Endodermal cell (in vitro differentiated cells): ENCODE results near the gene AGT. TPM values are rescaled to one million over a fixed set of nuclear protein-coding genes. Genes with fewer than 3 reads are reported as not detected.

Experiments used
- DNase-seq: peaks from one replicate; pipeline ENCODE4 v3.0.0-alpha.2; 2017
- H3K27ac ChIP-seq: 2 replicates; pipeline ENCODE4 v1.5.1; 2013; ENCODE audit warnings: mild to moderate bottlenecking, low read depth, low read length, moderate library complexity
- H3K27me3 ChIP-seq: 2 replicates; pipeline ENCODE4 v1.6.1; 2013; ENCODE audit warnings: mild to moderate bottlenecking, low read length, moderate library complexity; ENCODE audit not compliant: insufficient read depth, control insufficient read depth, poor library complexity, severe bottlenecking
- H3K36me3 ChIP-seq: 2 replicates; pipeline ENCODE4 v1.7.0; 2013; ENCODE audit warnings: mild to moderate bottlenecking, low read length, moderate library complexity; ENCODE audit not compliant: control insufficient read depth, insufficient read depth
- H3K4me1 ChIP-seq: one replicate; pipeline ENCODE4 v1.7.0; 2013; ENCODE audit warnings: low read length; ENCODE audit not compliant: control insufficient read depth, insufficient read depth
- H3K4me3 ChIP-seq: 2 replicates; pipeline ENCODE4 v1.5.1; 2013; ENCODE audit warnings: mild to moderate bottlenecking, low read length, moderate library complexity
- H3K9ac ChIP-seq: 2 replicates; pipeline ENCODE4 v1.6.1; 2013; ENCODE audit warnings: mild to moderate bottlenecking, low read length, moderate library complexity; ENCODE audit not compliant: poor library complexity, severe bottlenecking; ENCODE audit errors: extremely low read depth
- H3K9me3 ChIP-seq: 2 replicates; pipeline ENCODE4 v1.6.1; 2013; ENCODE audit warnings: mild to moderate bottlenecking, low read length, moderate library complexity; ENCODE audit not compliant: control insufficient read depth
- H3K27ac Mint-ChIP-seq: 2 replicates; pipeline ENCODE4 v1.8.0; 2020; ENCODE audit warnings: mixed read lengths
- H3K27me3 Mint-ChIP-seq: 2 replicates; pipeline ENCODE4 v1.8.0; 2021; ENCODE audit warnings: mild to moderate bottlenecking, mixed read lengths; ENCODE audit not compliant: insufficient read depth
- H3K36me3 Mint-ChIP-seq: 2 replicates; pipeline ENCODE4 v1.8.0; 2020; ENCODE audit warnings: low read depth, mixed read lengths
- H3K4me1 Mint-ChIP-seq: 2 replicates; pipeline ENCODE4 v1.8.0; 2020; ENCODE audit warnings: mixed read lengths
- H3K4me3 Mint-ChIP-seq: 2 replicates; pipeline ENCODE4 v1.8.0; 2020; ENCODE audit warnings: mild to moderate bottlenecking, moderate library complexity, mixed read lengths
- H3K9me3 Mint-ChIP-seq: 2 replicates; pipeline ENCODE4 v1.8.0; 2020; ENCODE audit warnings: mild to moderate bottlenecking, mixed read lengths
- WGBS, 2 experiments: methylation state at CpG; one replicate each; pipeline versions ENCODE4 v1.1.5 to v1.1.7; 2013; ENCODE audit warnings: missing lambda C conversion rate in 2 of 2, mixed read lengths in 1 of 2; ENCODE audit not compliant: insufficient coverage in 1 of 2, insufficient read length in 1 of 2; 5-methylcytosine and 5-hydroxymethylcytosine counted together
- total RNA-seq, 2 donors: library from RNA; stranded (reverse); fragmentation: NEBNext Ultra II Directional in 1 of 2; extraction: Animal tissue kit (Norgen Biotek cat#: 25700) in 1 of 2; gene quantifications; 2 replicates in 1 of 2; 3 replicates in 1 of 2; pipeline ENCODE4 v1.2.1, GENCODE V29; 2021
- TF ChIP-seq, protein P1 (sequence below): fragments of 200-600 bp; sonication (generic); conservative IDR thresholded peaks from 2 replicates; pipeline ENCODE4 v1.5.0; 2021; ENCODE audit warnings: antibody characterized with exemption, mild to moderate bottlenecking

AGT gene
- total RNA-seq, 2 donors from 2014 or later, result not detected

DNA sequence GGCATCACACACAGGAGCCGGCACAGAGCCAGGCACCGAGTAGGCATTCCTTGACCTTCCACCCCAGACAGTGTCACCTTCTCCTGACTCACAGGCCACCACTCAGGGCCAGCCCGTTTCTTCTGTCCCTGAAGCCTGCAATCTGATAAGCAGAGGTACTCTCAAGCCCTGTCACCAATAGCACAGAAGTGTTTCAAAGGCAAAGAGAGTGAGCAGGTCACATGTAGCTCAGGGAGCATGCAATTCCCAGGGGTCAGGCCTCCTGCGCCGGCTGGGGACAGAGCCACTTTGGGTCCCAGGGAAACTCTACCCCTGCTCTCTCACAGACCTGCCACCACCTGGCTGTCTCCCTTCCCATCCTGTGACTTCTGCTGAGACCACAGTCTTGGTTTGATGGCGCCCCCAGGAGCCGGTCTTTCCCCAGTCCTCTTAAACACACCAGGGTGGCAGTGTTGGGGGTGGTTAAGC lies 46.5 kb upstream of the AGT start:
- H3K9ac ChIP-seq, result no peak overlapping the region
- Mint-ChIP-seq H3K4me1 (peaks cover 3% of the 10 kb centered on the region), H3K4me3 (no peak overlapping the region), H3K27me3 (peaks cover 7% of the 10 kb centered on the region), H3K27ac (no peak overlapping the region), H3K9me3 (peaks cover 1% of the 10 kb centered on the region), H3K36me3 (no peaks in the 10 kb centered on the region)
- H3K4me3 ChIP-seq, result no peak overlapping the region
- 78 to 94% methylated on average over 4 to 7 of the region's 7 CpGs for WGBS, 2 experiments
- no peaks in the 10 kb centered on the region for H3K27me3 ChIP-seq
- H3K4me1 ChIP-seq, result no peaks in the 10 kb centered on the region
- H3K9me3 ChIP-seq, result no peaks in the 10 kb centered on the region
- peak; percentile 78 for DNase-seq
- no peak overlapping the region for H3K27ac ChIP-seq
- TF ChIP-seq, protein P1, sequence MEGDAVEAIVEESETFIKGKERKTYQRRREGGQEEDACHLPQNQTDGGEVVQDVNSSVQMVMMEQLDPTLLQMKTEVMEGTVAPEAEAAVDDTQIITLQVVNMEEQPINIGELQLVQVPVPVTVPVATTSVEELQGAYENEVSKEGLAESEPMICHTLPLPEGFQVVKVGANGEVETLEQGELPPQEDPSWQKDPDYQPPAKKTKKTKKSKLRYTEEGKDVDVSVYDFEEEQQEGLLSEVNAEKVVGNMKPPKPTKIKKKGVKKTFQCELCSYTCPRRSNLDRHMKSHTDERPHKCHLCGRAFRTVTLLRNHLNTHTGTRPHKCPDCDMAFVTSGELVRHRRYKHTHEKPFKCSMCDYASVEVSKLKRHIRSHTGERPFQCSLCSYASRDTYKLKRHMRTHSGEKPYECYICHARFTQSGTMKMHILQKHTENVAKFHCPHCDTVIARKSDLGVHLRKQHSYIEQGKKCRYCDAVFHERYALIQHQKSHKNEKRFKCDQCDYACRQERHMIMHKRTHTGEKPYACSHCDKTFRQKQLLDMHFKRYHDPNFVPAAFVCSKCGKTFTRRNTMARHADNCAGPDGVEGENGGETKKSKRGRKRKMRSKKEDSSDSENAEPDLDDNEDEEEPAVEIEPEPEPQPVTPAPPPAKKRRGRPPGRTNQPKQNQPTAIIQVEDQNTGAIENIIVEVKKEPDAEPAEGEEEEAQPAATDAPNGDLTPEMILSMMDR, result peak; percentile 56
- no peaks in the 10 kb centered on the region for H3K36me3 ChIP-seq

GRCh38 chr1:230759369-230760065 lies 45.6 kb upstream of the AGT start:
- H3K27ac ChIP-seq, result no peak overlapping the region

GRCh38 chr1:230758709-230759368 lies 44.9 kb upstream of the AGT start:
- H3K9ac ChIP-seq, result no peak overlapping the region
- H3K27me3 ChIP-seq, result no peaks in the 10 kb centered on the region
- H3K36me3 ChIP-seq, result no peaks in the 10 kb centered on the region
- H3K27ac ChIP-seq, result no peak overlapping the region
- no peaks in the 10 kb centered on the region for H3K4me1 ChIP-seq
- DNase-seq, result no peak
- no peaks in the 10 kb centered on the region for H3K36me3 Mint-ChIP-seq
- 83 to 88% methylated on average over 5 to 8 of the region's 8 CpGs for WGBS, 2 experiments
- H3K9me3 Mint-ChIP-seq, result peaks cover 1% of the 10 kb centered on the region
- peaks cover 3% of the 10 kb centered on the region for H3K4me1 Mint-ChIP-seq
- no peaks in the 10 kb centered on the region for H3K9me3 ChIP-seq
- H3K27me3 Mint-ChIP-seq, result peaks cover 2% of the 10 kb centered on the region
- no peak overlapping the region for H3K4me3 Mint-ChIP-seq
- H3K4me3 ChIP-seq, result no peak overlapping the region
- no peak overlapping the region for H3K27ac Mint-ChIP-seq
- TF ChIP-seq, protein P1, result no peak

More at GRCh38 chr1:230759369-230760065, 45.6 kb upstream of the AGT start:
- Mint-ChIP-seq H3K4me1 (peaks cover 3% of the 10 kb centered on the region), H3K27me3 (peaks cover 5% of the 10 kb centered on the region), H3K36me3 (no peaks in the 10 kb centered on the region), H3K9me3 (peaks cover 1% of the 10 kb centered on the region), H3K27ac (no peak overlapping the region), H3K4me3 (no peak overlapping the region)
- Histone ChIP-seq H3K9ac (no peak overlapping the region), H3K4me3 (no peak overlapping the region), H3K36me3 (no peaks in the 10 kb centered on the region), H3K27me3 (no peaks in the 10 kb centered on the region), H3K9me3 (no peaks in the 10 kb centered on the region), H3K4me1 (no peaks in the 10 kb centered on the region)
- WGBS, 2 experiments, result 95% methylated on average over 5 to 7 of the region's 7 CpGs
- TF ChIP-seq, protein P1, result no peak
- no peak for DNase-seq
